H1 (cell line): ENCODE measurements around the gene CDH11. TPM values are rescaled to one million over a fixed set of nuclear protein-coding genes. Genes with fewer than 3 reads are reported as not detected.

Experiments
- CTCF ChIA-PET: fragments of 300-600 bp; sonication (Branson Sonifier 250); formaldehyde crosslinking; loops from one replicate; lab custom pipeline; 2021; ENCODE audit not compliant: partially characterized antibody; lab: Charles Lee
- POLR2A ChIA-PET: fragments of 300-600 bp; sonication (Branson Sonifier 250); formaldehyde crosslinking; loops from one replicate; lab custom pipeline; 2021; ENCODE audit warnings: inconsistent platforms; ENCODE audit not compliant: partially characterized antibody; lab: Charles Lee
- DNase-seq, 2 experiments: peaks; one replicate each; pipeline versions ENCODE4 v3.0.0 to v3.0.0-alpha.2; 2010 to 2022; ENCODE audit warnings: low spot score in 2 of 2, low read depth in 1 of 2, mixed read lengths in 1 of 2
- FAIRE-seq: peaks from 2 replicates; lab custom pipeline; 2011; peaks lifted over from hg19 to GRCh38; lab: Jason Lieb, UNC
- H2AFZ ChIP-seq: 2 replicates; pipeline ENCODE4 v1.8.1; 2012; ENCODE audit warnings: low read length, inconsistent platforms
- H2AK5ac ChIP-seq: 2 replicates; pipeline ENCODE4 v1.6.1; 2013; ENCODE audit warnings: low read depth, low read length
- H2BK120ac ChIP-seq: replicated peaks from 2 replicates; pipeline ENCODE3; 2013; ENCODE audit warnings: low read depth, low read length, inconsistent platforms
- H2BK12ac ChIP-seq: 2 replicates; pipeline ENCODE4 v1.6.1; 2013; ENCODE audit warnings: low read depth, low read length
- H2BK15ac ChIP-seq: 2 replicates; pipeline ENCODE4 v1.6.1; 2013; ENCODE audit warnings: low read length
- H2BK20ac ChIP-seq: 2 replicates; pipeline ENCODE4 v1.6.1; 2013; ENCODE audit warnings: low read length
- H2BK5ac ChIP-seq: 2 replicates; pipeline ENCODE4 v1.6.1; 2013; ENCODE audit warnings: low read depth, low read length
- H3K14ac ChIP-seq: 2 replicates; pipeline ENCODE4 v1.6.1; 2013; ENCODE audit warnings: inconsistent platforms; ENCODE audit not compliant: insufficient read length
- H3K18ac ChIP-seq: 2 replicates; pipeline ENCODE4 v1.6.1; 2013; ENCODE audit warnings: low read length; ENCODE audit errors: extremely low read depth
- H3K23ac ChIP-seq: 2 replicates; pipeline ENCODE4 v1.6.1; 2013; ENCODE audit warnings: inconsistent platforms; ENCODE audit not compliant: insufficient read length
- H3K23me2 ChIP-seq: 2 replicates; pipeline ENCODE4 v1.6.1; 2013; ENCODE audit warnings: low read depth, low read length
- H3K27ac ChIP-seq: 2 replicates; pipeline ENCODE4 v1.6.1; 2011; ENCODE audit warnings: low read depth, low read length, inconsistent platforms
- H3K27me3 ChIP-seq, 4 experiments: replicated peaks in 1 of 4; 1 replicate in 1 of 4; 2 replicates in 3 of 4; pipeline versions ENCODE4 v1.6.1 to v1.8.1; 2011 to 2013; ENCODE audit warnings: low read length in 3 of 4, mild to moderate bottlenecking in 3 of 4, inconsistent platforms in 2 of 4, mixed read lengths in 2 of 4, moderate library complexity in 1 of 4; ENCODE audit not compliant: control insufficient read depth in 3 of 4, insufficient read depth in 3 of 4; ENCODE audit errors: extremely low read depth in 1 of 4
- H3K36me3 ChIP-seq, 4 experiments: 2 replicates each; pipeline versions ENCODE4 v1.6.1 to v1.8.1; 2011 to 2013; ENCODE audit warnings: mild to moderate bottlenecking in 4 of 4, low read length in 3 of 4, moderate library complexity in 2 of 4, control low read depth in 1 of 4, inconsistent platforms in 1 of 4; ENCODE audit not compliant: insufficient read depth in 4 of 4, control insufficient read depth in 2 of 4
- H3K4ac ChIP-seq: replicated peaks from 2 replicates; pipeline ENCODE3; 2013; ENCODE audit warnings: low read length, low read depth, mixed read lengths, inconsistent platforms; ENCODE audit not compliant: insufficient read length
- H3K4me1 ChIP-seq, 4 experiments: replicated peaks in 1 of 4; 1 replicate in 1 of 4; 2 replicates in 3 of 4; pipeline versions ENCODE4 v1.6.1 to v1.8.1; 2011 to 2013; ENCODE audit warnings: low read length in 3 of 4, inconsistent platforms in 2 of 4, mixed read lengths in 1 of 4; ENCODE audit not compliant: insufficient read depth in 4 of 4, control insufficient read depth in 3 of 4
- H3K4me2 ChIP-seq, 2 experiments: 2 replicates each; pipeline versions ENCODE4 v1.6.1 to v1.8.1; 2011 to 2013; ENCODE audit warnings: low read depth in 2 of 2, low read length in 2 of 2, control low read depth in 1 of 2, inconsistent platforms in 1 of 2, mild to moderate bottlenecking in 1 of 2; ENCODE audit not compliant: insufficient read depth in 1 of 2
- H3K4me3 ChIP-seq, 4 experiments: fragments of 200-600, 300-600 bp in 1 of 4; sonication (generic), shearing (Covaris generic), sonication (Bioruptor Twin) in 1 of 4; 2 replicates each; pipeline versions ENCODE4 v1.5.1 to v1.8.1; 2011 to 2016; ENCODE audit warnings: low read length in 4 of 4, low read depth in 3 of 4, control low read depth in 2 of 4, inconsistent platforms in 2 of 4, mild to moderate bottlenecking in 2 of 4, mixed read lengths in 1 of 4, moderate library complexity in 1 of 4; ENCODE audit not compliant: insufficient read depth in 2 of 4; ENCODE audit errors: extremely low read depth in 1 of 4
- H3K56ac ChIP-seq: replicated peaks from 2 replicates; pipeline ENCODE3; 2013; ENCODE audit warnings: low read depth, mild to moderate bottlenecking, mixed read lengths, low read length, inconsistent platforms; ENCODE audit not compliant: insufficient read length
- H3K79me1 ChIP-seq: 2 replicates; pipeline ENCODE4 v1.6.1; 2013; ENCODE audit warnings: low read depth, low read length, control low read depth
- H3K79me2 ChIP-seq, 2 experiments: 2 replicates each; pipeline versions ENCODE4 v1.6.1 to v1.8.1; 2012 to 2013; ENCODE audit warnings: low read length in 2 of 2, mild to moderate bottlenecking in 2 of 2, inconsistent platforms in 1 of 2; ENCODE audit not compliant: insufficient read depth in 2 of 2, control insufficient read depth in 1 of 2
- H3K9ac ChIP-seq, 4 experiments: replicated peaks in 1 of 4; 1 replicate in 1 of 4; 2 replicates in 3 of 4; pipeline versions ENCODE4 v1.6.1 to v1.8.1; 2011 to 2013; ENCODE audit warnings: low read depth in 3 of 4, low read length in 3 of 4, control low read depth in 2 of 4, mild to moderate bottlenecking in 2 of 4, moderate library complexity in 2 of 4, inconsistent platforms in 1 of 4; ENCODE audit errors: extremely low read depth in 1 of 4
- H3K9me3 ChIP-seq, 2 experiments: 2 replicates each; pipeline versions ENCODE4 v1.6.1 to v1.8.1; 2012 to 2013; ENCODE audit warnings: mild to moderate bottlenecking in 2 of 2, moderate library complexity in 2 of 2, control low read depth in 1 of 2, inconsistent platforms in 1 of 2, low read depth in 1 of 2, low read length in 1 of 2, mixed read lengths in 1 of 2; ENCODE audit not compliant: insufficient read depth in 2 of 2
- H4K20me1 ChIP-seq, 2 experiments: replicated peaks in 1 of 2; 2 replicates each; pipeline versions ENCODE3 to v1.8.1; 2011 to 2013; ENCODE audit warnings: inconsistent platforms in 2 of 2, low read length in 2 of 2, mild to moderate bottlenecking in 1 of 2; ENCODE audit not compliant: insufficient read depth in 2 of 2, control insufficient read depth in 1 of 2
- H4K5ac ChIP-seq: 2 replicates; pipeline ENCODE4 v1.6.1; 2013; ENCODE audit warnings: low read length, low read depth, mixed read lengths, inconsistent platforms; ENCODE audit not compliant: insufficient read length
- H4K8ac ChIP-seq: 2 replicates; pipeline ENCODE4 v1.8.0; 2013; ENCODE audit warnings: mild to moderate bottlenecking, moderate library complexity, low read length, inconsistent platforms; ENCODE audit not compliant: insufficient read depth; ENCODE audit errors: extremely low read depth
- H4K91ac ChIP-seq: replicated peaks from 2 replicates; pipeline ENCODE3; 2013; ENCODE audit warnings: low read length, mixed read lengths, inconsistent platforms; ENCODE audit not compliant: insufficient read length
- BACH1 ChIP-seq: IDR thresholded peaks from 2 replicates; pipeline ENCODE4 v1.6.1; 2012; ENCODE audit warnings: low read length, improper control_type of control experiment
- CREB1 ChIP-seq: IDR thresholded peaks from 2 replicates; pipeline ENCODE4 v1.6.1; 2012; ENCODE audit warnings: inconsistent platforms
- EP300 ChIP-seq, 2 experiments: IDR thresholded peaks; 1 replicate in 1 of 2; 2 replicates in 1 of 2; pipeline ENCODE4 v1.6.1; 2011 to 2012; ENCODE audit warnings: low read depth in 2 of 2, low read length in 2 of 2, mild to moderate bottlenecking in 2 of 2, borderline replicate concordance in 1 of 2, inconsistent platforms in 1 of 2, moderate library complexity in 1 of 2
- EZH2 ChIP-seq: fragments of 200-600 bp; sonication (generic); IDR thresholded peaks from 2 replicates; pipeline ENCODE4 v1.7.1; 2012; ENCODE audit warnings: low read depth, mild to moderate bottlenecking, moderate library complexity, low read length, inconsistent platforms; ENCODE audit not compliant: severe bottlenecking
- HDAC6 ChIP-seq: IDR thresholded peaks from one replicate; pipeline ENCODE4 v1.7.1; 2012; ENCODE audit warnings: low read depth, mild to moderate bottlenecking, inconsistent platforms, low read length, moderate library complexity
- KDM4A ChIP-seq: IDR thresholded peaks from one replicate; pipeline ENCODE4 v1.7.1; 2012; ENCODE audit warnings: low read depth, mild to moderate bottlenecking, moderate library complexity, low read length, inconsistent platforms; ENCODE audit not compliant: severe bottlenecking
- PHF8 ChIP-seq: fragments of 200-600 bp; sonication (generic); conservative IDR thresholded peaks from 2 replicates; pipeline ENCODE4 v1.7.1; 2012; ENCODE audit warnings: low read depth, mild to moderate bottlenecking, inconsistent platforms, low read length, moderate library complexity
- RNF2 ChIP-seq: fragments of 200-900, 300-1000 bp; sonication (generic); IDR thresholded peaks from 2 replicates; pipeline ENCODE4 v1.7.1; 2016; ENCODE audit warnings: borderline replicate concordance, low read depth, mild to moderate bottlenecking, antibody characterized with exemption, low read length; ENCODE audit not compliant: poor library complexity, severe bottlenecking; ENCODE audit errors: missing control alignments
- SUZ12 ChIP-seq: fragments of 200-600 bp; sonication (generic); IDR thresholded peaks from 2 replicates; pipeline ENCODE4 v1.6.1; 2012; ENCODE audit warnings: mild to moderate bottlenecking, inconsistent platforms, low read length, moderate library complexity, mixed read lengths
- TBP ChIP-seq: IDR thresholded peaks from 2 replicates; pipeline ENCODE4 v1.6.1; 2011; ENCODE audit warnings: low read depth, low read length, improper control_type of control experiment
- TEAD4 ChIP-seq: IDR thresholded peaks from 2 replicates; pipeline ENCODE4 v1.6.1; 2012; ENCODE audit warnings: low read depth, low read length, inconsistent platforms, mixed read lengths
- WGBS, 2 experiments: shearing (Covaris generic) in 1 of 2; methylation state at CpG; one replicate each; pipeline versions ENCODE4 v1.1.6 to v1.1.7; 2013 to 2015; ENCODE audit warnings: low lambda C conversion rate in 2 of 2, mixed read lengths in 2 of 2, inconsistent platforms in 1 of 2, low coverage in 1 of 2, missing lambda C conversion rate in 1 of 2; ENCODE audit not compliant: insufficient replicate concordance in 2 of 2, insufficient coverage in 1 of 2, insufficient read length in 1 of 2; ENCODE audit errors: extremely low coverage in 1 of 2, missing lambda C conversion rate in 1 of 2; 5-methylcytosine and 5-hydroxymethylcytosine counted together
- polyA plus RNA-seq, 7 experiments: library from polyadenylated mRNA; depleted of rRNA in 3 of 7; stranded (reverse) in 5 of 7; unstranded in 2 of 7; fragments of >200 nt in 5 of 7; fragments of 200-250 nt in 2 of 7; gene quantifications; 1 replicate in 5 of 7; 2 replicates in 1 of 7; 4 replicates in 1 of 7; pipeline versions ENCODE4 v1.2.1 to v1.2.3, GENCODE V29; 2011 to 2013; ENCODE audit warnings: missing spikeins in 2 of 7, mixed read lengths in 2 of 7
- total RNA-seq: library from RNA; stranded (reverse); fragmentation: NEBNext Ultra II Directional; extraction: Animal tissue kit (Norgen Biotek cat#: 25700); gene quantifications from 2 replicates; pipeline ENCODE4 v1.2.1, GENCODE V29; 2021

CDH11 gene
- total and polyA plus RNA-seq, 2 of the 8 experiments (the other 6 are each of a cell fraction or from before 2014, with no cell fraction given): 3.3 to 8.4 TPM

- Histone ChIP-seq H3K4me2 (peak overlapping the region; percentile 79 to 99), H3K4ac (no peak overlapping the region), H3K9ac (peak overlapping the region in 2 of 4 experiments; percentile 2 to 7; a peak in 4 of 7 replicates), H4K5ac (no peak overlapping the region), H3K27me3 (peaks cover 21 to 70% (median 54%) of the 10 kb centered on the region in 4 experiments), H3K4me1 (peaks cover 4 to 17% (median 8%) of the 10 kb centered on the region in 4 experiments; a peak in 6 of 7 replicates), H2BK120ac (no peak overlapping the region), H3K36me3 (no peaks in the 10 kb centered on the region), H2BK5ac (no peak overlapping the region; the same call in 1 of the 2 replicates), H3K56ac (no peak overlapping the region), H4K20me1 (peaks cover 2 to 4% of the 10 kb centered on the region in 2 experiments), H4K8ac (peak overlapping the region; percentile 9; the same call in 1 of the 2 replicates), H2BK20ac (no peak overlapping the region), H3K4me3 (peak overlapping the region; percentile 49 to 76 (median 66)), H3K9me3 (no peaks in the 10 kb centered on the region), H3K18ac (no peak overlapping the region; the same call in 1 of the 2 replicates), H2AK5ac (no peak overlapping the region), H3K23ac (no peak overlapping the region), H2BK15ac (no peak overlapping the region), H2BK12ac (no peak overlapping the region), H2AFZ (peak overlapping the region; percentile 49; the same call in 1 of the 2 replicates), H3K14ac (no peak overlapping the region), H3K79me2 (no peaks in the 10 kb centered on the region), H3K23me2 (peaks cover 30% of the 10 kb centered on the region), H3K79me1 (no peaks in the 10 kb centered on the region), H3K27ac (no peak overlapping the region), H4K91ac (no peak overlapping the region)
- WGBS, 2 experiments: 1% methylated on average over 30 of the region's 48 CpGs; no CpG with 5 or more reads in 1 of the 2 experiments
- ChIA-PET POLR2A (interaction anchor here (0.5 to 2.1 kb wide), 3 partner anchors 100 to 479 kb away, joined by 3 to 15 read pairs (median 3); no protein-coding TSS in a partner anchor), CTCF (interaction anchor here (0.9 to 1.7 kb wide), 3 partner anchors 9 to 19 kb away, joined by 3 to 4 read pairs (median 3); no protein-coding TSS in a partner anchor)
- no peak for FAIRE-seq
- peak in 1 of 2 experiments; percentile 74 for DNase-seq
- peak; percentile 72; the same call in 1 of the 2 replicates for TF ChIP-seq SUZ12
- 0 out of 2 replicates have a peak, but pooled peaks have one; percentile 5 for TF ChIP-seq TBP
- TF ChIP-seq EZH2: peak; percentile 73
- TF ChIP-seq BACH1: no peak; the same call in 1 of the 2 replicates
- TF ChIP-seq TEAD4: no peak
- 0 out of 2 replicates have a peak, but pooled peaks have one; percentile 17 for TF ChIP-seq PHF8
- no peak for TF ChIP-seq CREB1
- TF ChIP-seq KDM4A: peak; percentile 65
- TF ChIP-seq EP300 (IDR thresholded peaks at IDR 0.05; ENCODE audit: borderline replicate concordance in 1 of 2, low read depth in 2 of 2, low read length in 2 of 2): peak in 1 of 2 experiments; percentile 48; a peak in 1 of 3 replicates
- TF ChIP-seq RNF2: peak; percentile 59
- TF ChIP-seq HDAC6: no peak
These were observed 997 bp upstream of the CDH11 start for GRCh38 chr16:65122724-65123395.
